ENCODE results near the gene RNF183.
"Not testable (repeated sequence)": the region's sequence is repeated elsewhere in the genome, so short reads cannot be mapped to it uniquely, and the experiment has no call there.

RNF183 gene

DNA sequence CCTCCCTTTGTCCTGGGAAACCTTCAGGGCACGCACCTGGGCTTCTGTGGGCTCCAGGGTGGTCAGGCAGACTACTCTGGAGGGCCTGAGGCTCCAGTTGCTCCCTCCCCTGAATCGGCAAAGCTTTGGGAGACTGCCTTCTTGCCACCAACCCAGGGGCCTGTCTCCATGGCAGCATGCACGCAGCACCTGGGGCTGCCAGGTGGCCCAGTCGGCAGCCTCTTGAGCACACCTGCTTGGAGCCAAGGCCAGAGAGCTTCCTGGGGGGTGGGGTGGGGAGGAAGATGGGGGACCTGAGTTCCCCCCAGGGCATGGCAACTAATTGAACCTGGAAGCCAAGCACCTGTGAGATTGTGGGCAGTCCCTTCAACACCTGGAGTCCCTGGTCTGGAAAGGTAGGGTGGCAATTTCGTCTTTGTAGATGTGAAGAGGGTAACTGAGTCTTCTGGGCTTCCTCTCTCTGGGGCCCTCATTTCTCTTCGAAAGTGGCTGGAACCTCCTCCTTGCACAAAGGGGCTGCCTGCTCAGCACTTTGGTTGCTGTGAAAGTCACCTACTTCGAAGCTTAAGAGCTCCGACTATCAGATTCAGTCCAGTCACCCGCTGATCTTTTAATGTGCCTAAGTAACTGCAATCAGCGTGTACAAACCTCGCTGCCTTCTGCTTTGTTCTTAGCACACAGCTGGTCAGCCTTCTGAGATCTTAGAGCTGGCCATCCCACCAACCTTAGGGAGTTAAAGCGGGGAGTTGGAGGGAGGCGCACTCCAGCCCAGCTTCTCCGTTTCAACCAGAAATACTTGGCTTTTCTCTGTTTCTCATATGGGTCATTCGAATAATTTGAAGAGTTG, 4.0 kb downstream of the RNF183 start:
- Histone ChIP-seq H3K79me2 (ENCODE audit: control insufficient read depth, low read length) (no peaks in the 10 kb centered on the region), H3K4me1 (ENCODE audit: control insufficient read depth, low read length) (no peaks in the 10 kb centered on the region), H3K27ac (ENCODE audit: low read depth, low read length) (no peak overlapping the region), H3K4me2 (ENCODE audit: low read length) (no peak overlapping the region), H3F3A (ENCODE audit: control insufficient read depth, insufficient read depth) (0 out of 2 replicates have a peak, but pooled peaks cover 3% of the 10 kb centered on the region), H3K36me3 (ENCODE audit: control insufficient read depth, low read length) (peaks cover 2% of the 10 kb centered on the region), H3K27me3 (ENCODE audit: control insufficient read depth, low read length) (peaks cover 12% of the 10 kb centered on the region), H4K20me1 (ENCODE audit: control insufficient read depth, insufficient read depth, low read depth, low read length) (no peaks in the 10 kb centered on the region), H3K9me2 (replicated peaks; ENCODE audit: control insufficient read depth, low read length) (no peaks in the 10 kb centered on the region), H3K9me3 (ENCODE audit: control insufficient read depth, insufficient read depth, low read length) (no peaks in the 10 kb centered on the region), H3K4me3 (ENCODE audit: low read length) (no peak overlapping the region)
- TF ChIP-seq, protein P1, sequence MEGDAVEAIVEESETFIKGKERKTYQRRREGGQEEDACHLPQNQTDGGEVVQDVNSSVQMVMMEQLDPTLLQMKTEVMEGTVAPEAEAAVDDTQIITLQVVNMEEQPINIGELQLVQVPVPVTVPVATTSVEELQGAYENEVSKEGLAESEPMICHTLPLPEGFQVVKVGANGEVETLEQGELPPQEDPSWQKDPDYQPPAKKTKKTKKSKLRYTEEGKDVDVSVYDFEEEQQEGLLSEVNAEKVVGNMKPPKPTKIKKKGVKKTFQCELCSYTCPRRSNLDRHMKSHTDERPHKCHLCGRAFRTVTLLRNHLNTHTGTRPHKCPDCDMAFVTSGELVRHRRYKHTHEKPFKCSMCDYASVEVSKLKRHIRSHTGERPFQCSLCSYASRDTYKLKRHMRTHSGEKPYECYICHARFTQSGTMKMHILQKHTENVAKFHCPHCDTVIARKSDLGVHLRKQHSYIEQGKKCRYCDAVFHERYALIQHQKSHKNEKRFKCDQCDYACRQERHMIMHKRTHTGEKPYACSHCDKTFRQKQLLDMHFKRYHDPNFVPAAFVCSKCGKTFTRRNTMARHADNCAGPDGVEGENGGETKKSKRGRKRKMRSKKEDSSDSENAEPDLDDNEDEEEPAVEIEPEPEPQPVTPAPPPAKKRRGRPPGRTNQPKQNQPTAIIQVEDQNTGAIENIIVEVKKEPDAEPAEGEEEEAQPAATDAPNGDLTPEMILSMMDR (IDR thresholded peaks at IDR 0.05; ENCODE audit: low read depth, low read length, poor library complexity, severe bottlenecking): no peak
- TF ChIP-seq EZH2phosphoT487 (IDR thresholded peaks at IDR 0.05; ENCODE audit: borderline replicate concordance, low read length): no peak

DNA sequence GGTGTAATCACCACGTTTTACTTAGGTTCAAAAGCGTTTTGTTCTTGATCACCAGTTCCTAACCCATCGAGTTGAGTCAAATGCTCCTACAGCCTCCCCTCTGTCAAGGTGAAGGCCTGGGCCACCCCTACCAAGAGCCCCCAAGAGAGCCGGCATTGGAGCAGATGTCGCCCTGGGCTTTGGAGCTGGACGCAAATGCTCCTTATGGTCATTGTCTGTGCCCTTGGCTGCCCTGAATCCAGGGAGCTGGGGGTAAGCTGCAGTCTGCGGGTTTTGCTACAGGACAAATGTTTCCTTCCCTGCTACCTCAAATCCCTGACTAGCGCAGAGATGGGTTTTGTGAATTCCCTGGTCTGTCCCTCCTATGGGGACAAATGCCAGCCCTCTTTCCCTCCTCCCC, 4.9 kb downstream of the RNF183 start:
- TF ChIP-seq, protein P1 (IDR thresholded peaks at IDR 0.05; ENCODE audit: low read depth, low read length, poor library complexity, severe bottlenecking): no peak
- TF ChIP-seq EZH2phosphoT487 (IDR thresholded peaks at IDR 0.05; ENCODE audit: borderline replicate concordance, low read length): no peak
- Histone ChIP-seq H3K9me3 (ENCODE audit: control insufficient read depth, insufficient read depth, low read length) (no peaks in the 10 kb centered on the region), H3K27me3 (ENCODE audit: control insufficient read depth, low read length) (peaks cover 12% of the 10 kb centered on the region), H3K36me3 (ENCODE audit: control insufficient read depth, low read length) (peaks cover 10% of the 10 kb centered on the region), H3K9me2 (replicated peaks; ENCODE audit: control insufficient read depth, low read length) (no peaks in the 10 kb centered on the region), H3K27ac (ENCODE audit: low read depth, low read length) (no peak overlapping the region), H3K4me2 (ENCODE audit: low read length) (no peak overlapping the region), H3K4me3 (ENCODE audit: low read length) (no peak overlapping the region), H3F3A (ENCODE audit: control insufficient read depth, insufficient read depth) (peaks cover 8% of the 10 kb centered on the region; the same call in 1 of the 2 replicates), H4K20me1 (ENCODE audit: control insufficient read depth, insufficient read depth, low read depth, low read length) (no peaks in the 10 kb centered on the region), H3K79me2 (ENCODE audit: control insufficient read depth, low read length) (no peaks in the 10 kb centered on the region), H3K4me1 (ENCODE audit: control insufficient read depth, low read length) (no peaks in the 10 kb centered on the region)

DNA sequence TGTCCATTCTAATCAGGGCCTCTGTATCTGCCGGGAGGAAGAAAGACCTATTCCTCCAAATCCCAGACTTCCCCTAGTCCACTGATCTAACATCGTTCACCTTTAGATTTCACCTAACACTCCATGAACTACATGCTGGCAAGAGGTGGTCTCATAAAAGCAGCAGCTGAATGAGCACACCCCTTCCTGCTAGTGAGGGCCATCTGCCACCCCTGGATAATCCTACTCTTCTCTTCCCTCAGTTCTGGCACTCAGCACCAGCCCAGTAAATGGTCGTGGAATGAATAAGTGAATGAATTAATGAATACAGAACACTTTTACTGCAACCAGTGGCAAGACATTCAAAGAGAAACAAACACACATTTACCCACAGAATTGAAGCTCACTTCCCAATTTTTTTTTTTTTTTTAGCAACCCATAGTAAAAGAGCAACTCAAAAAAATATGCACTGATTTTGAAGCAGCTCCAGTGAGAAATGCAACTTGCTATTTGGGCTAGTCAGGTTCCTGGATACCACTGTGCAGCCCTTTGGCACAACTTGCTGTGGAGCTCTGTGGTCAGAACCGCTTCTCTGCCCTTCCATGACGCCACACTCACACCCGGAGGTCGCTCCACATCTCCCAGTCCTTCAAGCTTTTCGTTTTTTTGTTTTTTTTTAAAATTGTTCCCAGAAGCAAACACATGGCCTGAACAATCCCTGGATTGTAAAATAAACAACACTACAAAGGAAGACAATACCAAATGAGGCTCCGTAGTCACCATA, 6.2 kb downstream of the RNF183 start:
- Histone ChIP-seq H3K9me2 (replicated peaks; ENCODE audit: control insufficient read depth, low read length) (no peaks in the 10 kb centered on the region), H3K79me2 (ENCODE audit: control insufficient read depth, low read length) (no peaks in the 10 kb centered on the region), H3K4me2 (ENCODE audit: low read length) (no peak overlapping the region), H4K20me1 (ENCODE audit: control insufficient read depth, insufficient read depth, low read depth, low read length) (no peaks in the 10 kb centered on the region), H3K4me1 (ENCODE audit: control insufficient read depth, low read length) (no peaks in the 10 kb centered on the region), H3K27me3 (ENCODE audit: control insufficient read depth, low read length) (peaks cover 4% of the 10 kb centered on the region), H3K27ac (ENCODE audit: low read depth, low read length) (no peak overlapping the region), H3K9me3 (ENCODE audit: control insufficient read depth, insufficient read depth, low read length) (no peaks in the 10 kb centered on the region), H3K4me3 (ENCODE audit: low read length) (no peak overlapping the region), H3F3A (ENCODE audit: control insufficient read depth, insufficient read depth) (peaks cover 8% of the 10 kb centered on the region; the same call in 1 of the 2 replicates), H3K36me3 (ENCODE audit: control insufficient read depth, low read length) (peaks cover 23% of the 10 kb centered on the region)
- TF ChIP-seq, protein P1 (IDR thresholded peaks at IDR 0.05; ENCODE audit: low read depth, low read length, poor library complexity, severe bottlenecking): no peak
- TF ChIP-seq EZH2phosphoT487 (IDR thresholded peaks at IDR 0.05; ENCODE audit: borderline replicate concordance, low read length): no peak

DNA sequence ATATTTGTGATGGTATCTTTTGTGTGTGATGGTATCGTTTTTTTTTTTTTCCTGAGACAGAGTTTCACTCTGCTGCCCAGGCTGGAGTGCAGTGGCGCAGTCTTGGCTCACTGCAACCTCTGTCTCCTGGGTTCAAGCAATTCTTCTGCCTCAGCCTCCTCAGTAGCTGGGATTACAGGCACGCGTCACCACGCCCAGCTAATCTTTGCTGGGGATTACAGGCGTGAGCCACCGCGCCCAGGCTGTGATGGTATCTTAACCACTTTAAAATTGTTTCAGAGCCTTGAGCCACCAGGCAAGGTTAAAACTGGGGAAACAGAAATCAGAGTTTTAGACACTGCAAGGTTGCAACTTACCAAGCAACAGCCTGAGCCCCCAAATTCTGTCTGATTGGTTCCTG, 6.9 kb downstream of the RNF183 start:
- not testable (repeated sequence) for H3K4me2 ChIP-seq (ENCODE audit: low read length); H3K9me3 ChIP-seq (ENCODE audit: control insufficient read depth, insufficient read depth, low read length); H3K27me3 ChIP-seq (ENCODE audit: control insufficient read depth, low read length); H3K4me3 ChIP-seq (ENCODE audit: low read length); H4K20me1 ChIP-seq (ENCODE audit: control insufficient read depth, insufficient read depth, low read depth, low read length); H3K4me1 ChIP-seq (ENCODE audit: control insufficient read depth, low read length); H3K79me2 ChIP-seq (ENCODE audit: control insufficient read depth, low read length); H3K27ac ChIP-seq (ENCODE audit: low read depth, low read length); H3K9me2 ChIP-seq (replicated peaks; ENCODE audit: control insufficient read depth, low read length); H3F3A ChIP-seq (ENCODE audit: control insufficient read depth, insufficient read depth)
- H3K36me3 ChIP-seq (ENCODE audit: control insufficient read depth, low read length): peaks cover 31% of the 10 kb centered on the region

All from DOHH2 (cell line).